HG03097 (cell line): ENCODE data around the gene RTP3.
"Not testable (repeated sequence)": the region's sequence is repeated elsewhere in the genome, so short reads cannot be mapped to it uniquely, and the experiment has no call there.

Source experiments
- ATAC-seq: cut with Tn5 transposase; IDR thresholded peaks from one replicate; pipeline ENCODE4 v1.9.1; 2021; ENCODE audit not compliant: unreplicated experiment, low FRiP score

The RTP3 gene

GRCh38 chr3:46516521-46516920 is 18.7 kb downstream of the RTP3 start:
- no peak for ATAC-seq

GRCh38 chr3:46517016-46517783 is 19.4 kb downstream of the RTP3 start:
- no peak for ATAC-seq

GRCh38 chr3:46517784-46518181 is 20.0 kb downstream of the RTP3 start:
- ATAC-seq: no peak

GRCh38 chr3:46519952-46520351 is 22.2 kb downstream of the RTP3 start:
- ATAC-seq: no peak

- ATAC-seq: no peak
Observed at GRCh38 chr3:46520531-46520930, 22.8 kb downstream of the RTP3 start.

GRCh38 chr3:46521096-46521495 is 23.3 kb downstream of the RTP3 start:
- ATAC-seq: no peak

GRCh38 chr3:46522201-46522600 is 24.4 kb downstream of the RTP3 start:
- not testable (repeated sequence) for ATAC-seq

- no peak for ATAC-seq
Observed at GRCh38 chr3:46523556-46523955, 25.8 kb downstream of the RTP3 start.

- ATAC-seq: no peak
Observed at GRCh38 chr3:46524008-46524407, 26.2 kb downstream of the RTP3 start.

- ATAC-seq: no peak
Observed at GRCh38 chr3:46524832-46525231, 27.1 kb downstream of the RTP3 start.

GRCh38 chr3:46527239-46527638 is 29.5 kb downstream of the RTP3 start:
- ATAC-seq: no peak

- ATAC-seq: no peak
Observed at GRCh38 chr3:46533091-46533490, 35.3 kb downstream of the RTP3 start.

- ATAC-seq: no peak
Observed at GRCh38 chr3:46535746-46536145, 38.0 kb downstream of the RTP3 start.

- ATAC-seq: no peak
Observed at GRCh38 chr3:46536758-46537157, 39.0 kb downstream of the RTP3 start.

- no peak for ATAC-seq
Observed at GRCh38 chr3:46537316-46537715, 39.5 kb downstream of the RTP3 start.

GRCh38 chr3:46537779-46538178 is 40.0 kb downstream of the RTP3 start:
- no peak for ATAC-seq

- not testable (repeated sequence) for ATAC-seq
Observed at GRCh38 chr3:46538425-46538802, 40.6 kb downstream of the RTP3 start.

- peak; percentile 78 for ATAC-seq
Observed at GRCh38 chr3:46538803-46539442, 41.1 kb downstream of the RTP3 start.

GRCh38 chr3:46539443-46540005 is 41.7 kb downstream of the RTP3 start:
- ATAC-seq: no peak

- ATAC-seq: no peak
Observed at GRCh38 chr3:46540550-46540949, 42.8 kb downstream of the RTP3 start.

GRCh38 chr3:46541835-46542234 is 44.1 kb downstream of the RTP3 start:
- ATAC-seq: no peak

GRCh38 chr3:46542344-46542743 is 44.6 kb downstream of the RTP3 start:
- ATAC-seq: no peak
